Measurements from ENCODE around the gene GNAI3. TPM values are rescaled to one million over a fixed set of nuclear protein-coding genes. Genes with fewer than 3 reads are reported as not detected.

The GNAI3 gene
- total and polyA plus RNA-seq, 2 donors (not counting 3 experiments of a cell fraction or from before 2014, with no cell fraction given), result 5.0 to 14.0 TPM

GRCh38 chr1:109529881-109530456, 18.4 kb upstream of the GNAI3 start:
- H2AFZ ChIP-seq (ENCODE audit: low read depth, low read length), result no peak overlapping the region
- CTCF ChIA-PET, result interaction anchor here (0.7 to 18.7 kb wide), 9 partner anchors 8 to 455 kb away, joined by 3 to 955 read pairs (median 4); partner anchors contain the start of genes AHCYL1, AMIGO1 and CYB561D1
- no peak overlapping the region for H3K4me3 ChIP-seq (replicated peaks in 1 of 3; ENCODE audit: insufficient read depth in 1 of 3, low read depth in 1 of 3, low read length in 3 of 3)
- POLR2A ChIA-PET, result no interaction called here
- H3K9me3 ChIP-seq (replicated peaks; ENCODE audit: control insufficient read depth, insufficient read depth, low read length), result no peaks in the 10 kb centered on the region
- TF ChIP-seq POLR2AphosphoS5 (IDR thresholded peaks at IDR 0.05; ENCODE audit: insufficient read depth, low read depth, low read length), result no peak
- TF ChIP-seq, protein P1, sequence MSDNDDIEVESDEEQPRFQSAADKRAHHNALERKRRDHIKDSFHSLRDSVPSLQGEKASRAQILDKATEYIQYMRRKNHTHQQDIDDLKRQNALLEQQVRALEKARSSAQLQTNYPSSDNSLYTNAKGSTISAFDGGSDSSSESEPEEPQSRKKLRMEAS (IDR thresholded peaks at IDR 0.05; ENCODE audit: insufficient read depth, insufficient read length), result no peak
- TF ChIP-seq, protein P2, sequence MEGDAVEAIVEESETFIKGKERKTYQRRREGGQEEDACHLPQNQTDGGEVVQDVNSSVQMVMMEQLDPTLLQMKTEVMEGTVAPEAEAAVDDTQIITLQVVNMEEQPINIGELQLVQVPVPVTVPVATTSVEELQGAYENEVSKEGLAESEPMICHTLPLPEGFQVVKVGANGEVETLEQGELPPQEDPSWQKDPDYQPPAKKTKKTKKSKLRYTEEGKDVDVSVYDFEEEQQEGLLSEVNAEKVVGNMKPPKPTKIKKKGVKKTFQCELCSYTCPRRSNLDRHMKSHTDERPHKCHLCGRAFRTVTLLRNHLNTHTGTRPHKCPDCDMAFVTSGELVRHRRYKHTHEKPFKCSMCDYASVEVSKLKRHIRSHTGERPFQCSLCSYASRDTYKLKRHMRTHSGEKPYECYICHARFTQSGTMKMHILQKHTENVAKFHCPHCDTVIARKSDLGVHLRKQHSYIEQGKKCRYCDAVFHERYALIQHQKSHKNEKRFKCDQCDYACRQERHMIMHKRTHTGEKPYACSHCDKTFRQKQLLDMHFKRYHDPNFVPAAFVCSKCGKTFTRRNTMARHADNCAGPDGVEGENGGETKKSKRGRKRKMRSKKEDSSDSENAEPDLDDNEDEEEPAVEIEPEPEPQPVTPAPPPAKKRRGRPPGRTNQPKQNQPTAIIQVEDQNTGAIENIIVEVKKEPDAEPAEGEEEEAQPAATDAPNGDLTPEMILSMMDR (IDR thresholded peaks at IDR 0.05; ENCODE audit: extremely low read depth in 1 of 2, insufficient read depth in 1 of 2, low read depth in 1 of 2, low read length in 2 of 2), result no peak
- TF ChIP-seq JUN (IDR thresholded peaks at IDR 0.05; ENCODE audit: borderline replicate concordance, insufficient read depth, insufficient read length, low read depth), result no peak
- TF ChIP-seq GATA2 (IDR thresholded peaks at IDR 0.05; ENCODE audit: insufficient read depth, insufficient read length, low read depth, low read length), result no peak
- BruUV-seq (replicated peaks), result no TSS peak
- H3K79me2 ChIP-seq (ENCODE audit: control insufficient read depth, insufficient read depth, low read length), result no peaks in the 10 kb centered on the region
- peaks cover 4% of the 10 kb centered on the region for H3K4me1 ChIP-seq (ENCODE audit: control insufficient read depth, extremely low read depth, insufficient read depth, low read length)
- no peaks in the 10 kb centered on the region for H3K9me1 ChIP-seq (replicated peaks; ENCODE audit: control insufficient read depth, extremely low read depth, insufficient read depth, low read length)
- DNase-seq (ENCODE audit: low read depth, low spot score) (no peak), FAIRE-seq (no peak)
- intact Hi-C loops (cut with micrococcal nuclease) (no loop called here), dilution Hi-C loops (cut with MboI; ENCODE audit: extremely low pct_ligation_motif_present, low sequenced_read_pairs) (no loop called here)
- no peaks in the 10 kb centered on the region for H4K20me1 ChIP-seq (replicated peaks; ENCODE audit: control insufficient read depth, extremely low read depth, insufficient read depth, low read length)
- H3K4me2 ChIP-seq (ENCODE audit: insufficient read depth, low read length), result no peak overlapping the region
- peaks cover 2 to 10% of the 10 kb centered on the region in 2 experiments for H3K27me3 ChIP-seq (ENCODE audit: control insufficient read depth in 2 of 2, insufficient read depth in 2 of 2, low read length in 2 of 2)
- H3K27ac ChIP-seq (ENCODE audit: insufficient read depth, low read depth, low read length), result no peak overlapping the region
- no peaks in the 10 kb centered on the region for H3K36me3 ChIP-seq (ENCODE audit: control insufficient read depth in 2 of 2, extremely low read depth in 1 of 2, insufficient read depth in 2 of 2, low read length in 2 of 2)
- no peak overlapping the region for H3K9ac ChIP-seq (replicated peaks; ENCODE audit: extremely low read depth, insufficient read depth, low read length)

All from endothelial cell of umbilical vein (primary cell).